Measurements from ENCODE around the gene PRM3. TPM values are rescaled to one million over a fixed set of nuclear protein-coding genes. Genes with fewer than 3 reads are reported as not detected.

The PRM3 gene
- polyA plus RNA-seq, 1 donor (not counting 4 experiments of a cell fraction or from before 2014, with no cell fraction given) = not detected

DNA sequence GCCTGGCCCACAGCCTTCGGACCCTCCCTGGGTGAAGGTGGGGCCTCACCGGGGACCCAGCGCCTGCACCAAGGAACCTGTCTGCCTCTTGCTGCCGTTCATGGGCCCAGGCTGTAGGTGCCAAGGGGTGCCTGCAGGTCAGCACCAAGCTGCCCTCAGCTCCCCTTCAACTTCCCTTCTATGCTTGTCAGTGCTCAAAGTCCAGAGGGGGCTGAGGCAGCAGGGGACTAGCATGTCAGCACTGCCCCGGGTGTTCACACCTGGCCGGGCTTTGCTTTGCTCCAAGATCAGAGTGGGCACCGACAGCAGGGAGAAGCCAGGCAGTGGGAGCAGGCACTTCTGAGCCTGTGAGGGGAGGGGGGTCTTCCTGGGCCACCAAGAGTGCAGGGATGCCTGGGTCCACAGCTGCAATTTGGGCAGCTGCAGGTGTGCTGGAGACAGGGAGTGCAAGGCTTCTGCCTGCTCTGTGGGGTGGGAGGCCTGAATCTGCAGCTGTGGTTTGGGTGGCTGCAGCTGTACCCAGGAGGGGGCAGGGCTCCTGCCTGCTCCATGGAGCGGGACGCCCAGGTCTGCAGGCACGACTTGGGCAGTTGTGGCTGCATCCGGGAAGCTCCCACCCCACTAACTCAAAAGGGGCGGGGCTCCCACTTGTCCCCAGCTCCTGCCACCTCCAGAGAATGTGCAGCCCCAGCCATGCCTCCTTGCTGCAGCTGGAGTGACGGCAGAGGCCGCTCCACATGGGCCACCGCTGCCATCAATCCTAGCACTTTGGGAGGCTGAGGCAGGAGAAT lies 35.3 kb upstream of the PRM3 start:
- no peak overlapping the region for H2AFZ ChIP-seq (ENCODE audit: control insufficient read depth, low read length)
- H4K20me1 ChIP-seq (ENCODE audit: control insufficient read depth, extremely low read depth, insufficient read depth, low read length) = no peaks in the 10 kb centered on the region
- DNase-seq (ENCODE audit: low read depth, low spot score) (no peak), FAIRE-seq (no peak)
- dilution Hi-C loops (cut with MboI; ENCODE audit: extremely low pct_ligation_motif_present, low sequenced_read_pairs) = no loop called here
- no peaks in the 10 kb centered on the region for H3K36me3 ChIP-seq (ENCODE audit: control insufficient read depth in 2 of 2, extremely low read depth in 1 of 2, insufficient read depth in 2 of 2, low read length in 2 of 2)
- H3K9me3 ChIP-seq (ENCODE audit: control insufficient read depth, low read depth, low read length) = no peaks in the 10 kb centered on the region
- no peak overlapping the region for H3K4me3 ChIP-seq (ENCODE audit: control insufficient read depth in 2 of 3, extremely low read depth in 1 of 3, insufficient read depth in 2 of 3, low read depth in 1 of 3, low read length in 3 of 3)
- H3K9ac ChIP-seq (ENCODE audit: control insufficient read depth, extremely low read depth, insufficient read depth, low read length) = no peak overlapping the region
- no peak overlapping the region for H3K27ac ChIP-seq (ENCODE audit: control insufficient read depth, insufficient read depth, low read length)
- no peak overlapping the region for H3K4me2 ChIP-seq (ENCODE audit: control insufficient read depth, extremely low read depth, insufficient read depth, low read depth, low read length)
- no peaks in the 10 kb centered on the region for H3K79me2 ChIP-seq (ENCODE audit: control insufficient read depth, insufficient read depth, low read length)
- no peak for TF ChIP-seq EZH2 (IDR thresholded peaks at IDR 0.05; ENCODE audit: low read length)
- TF ChIP-seq, protein P1, sequence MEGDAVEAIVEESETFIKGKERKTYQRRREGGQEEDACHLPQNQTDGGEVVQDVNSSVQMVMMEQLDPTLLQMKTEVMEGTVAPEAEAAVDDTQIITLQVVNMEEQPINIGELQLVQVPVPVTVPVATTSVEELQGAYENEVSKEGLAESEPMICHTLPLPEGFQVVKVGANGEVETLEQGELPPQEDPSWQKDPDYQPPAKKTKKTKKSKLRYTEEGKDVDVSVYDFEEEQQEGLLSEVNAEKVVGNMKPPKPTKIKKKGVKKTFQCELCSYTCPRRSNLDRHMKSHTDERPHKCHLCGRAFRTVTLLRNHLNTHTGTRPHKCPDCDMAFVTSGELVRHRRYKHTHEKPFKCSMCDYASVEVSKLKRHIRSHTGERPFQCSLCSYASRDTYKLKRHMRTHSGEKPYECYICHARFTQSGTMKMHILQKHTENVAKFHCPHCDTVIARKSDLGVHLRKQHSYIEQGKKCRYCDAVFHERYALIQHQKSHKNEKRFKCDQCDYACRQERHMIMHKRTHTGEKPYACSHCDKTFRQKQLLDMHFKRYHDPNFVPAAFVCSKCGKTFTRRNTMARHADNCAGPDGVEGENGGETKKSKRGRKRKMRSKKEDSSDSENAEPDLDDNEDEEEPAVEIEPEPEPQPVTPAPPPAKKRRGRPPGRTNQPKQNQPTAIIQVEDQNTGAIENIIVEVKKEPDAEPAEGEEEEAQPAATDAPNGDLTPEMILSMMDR (optimal IDR thresholded peaks at IDR 0.05 in 1 of 3, IDR thresholded peaks at IDR 0.05 in 1 of 3, conservative IDR thresholded peaks at IDR 0.05 in 1 of 3; ENCODE audit: extremely low read depth in 1 of 3, insufficient read depth in 2 of 3, low read length in 3 of 3) = no peak
- H3K27me3 ChIP-seq (ENCODE audit: control insufficient read depth, extremely low read depth, insufficient read depth, low read length) = no peaks in the 10 kb centered on the region
- H3K4me1 ChIP-seq (ENCODE audit: control insufficient read depth, extremely low read depth, insufficient read depth, low read length) = peaks cover 8% of the 10 kb centered on the region
- H3K9me1 ChIP-seq (ENCODE audit: control insufficient read depth, extremely low read depth, insufficient read depth, low read length) = no peaks in the 10 kb centered on the region

DNA sequence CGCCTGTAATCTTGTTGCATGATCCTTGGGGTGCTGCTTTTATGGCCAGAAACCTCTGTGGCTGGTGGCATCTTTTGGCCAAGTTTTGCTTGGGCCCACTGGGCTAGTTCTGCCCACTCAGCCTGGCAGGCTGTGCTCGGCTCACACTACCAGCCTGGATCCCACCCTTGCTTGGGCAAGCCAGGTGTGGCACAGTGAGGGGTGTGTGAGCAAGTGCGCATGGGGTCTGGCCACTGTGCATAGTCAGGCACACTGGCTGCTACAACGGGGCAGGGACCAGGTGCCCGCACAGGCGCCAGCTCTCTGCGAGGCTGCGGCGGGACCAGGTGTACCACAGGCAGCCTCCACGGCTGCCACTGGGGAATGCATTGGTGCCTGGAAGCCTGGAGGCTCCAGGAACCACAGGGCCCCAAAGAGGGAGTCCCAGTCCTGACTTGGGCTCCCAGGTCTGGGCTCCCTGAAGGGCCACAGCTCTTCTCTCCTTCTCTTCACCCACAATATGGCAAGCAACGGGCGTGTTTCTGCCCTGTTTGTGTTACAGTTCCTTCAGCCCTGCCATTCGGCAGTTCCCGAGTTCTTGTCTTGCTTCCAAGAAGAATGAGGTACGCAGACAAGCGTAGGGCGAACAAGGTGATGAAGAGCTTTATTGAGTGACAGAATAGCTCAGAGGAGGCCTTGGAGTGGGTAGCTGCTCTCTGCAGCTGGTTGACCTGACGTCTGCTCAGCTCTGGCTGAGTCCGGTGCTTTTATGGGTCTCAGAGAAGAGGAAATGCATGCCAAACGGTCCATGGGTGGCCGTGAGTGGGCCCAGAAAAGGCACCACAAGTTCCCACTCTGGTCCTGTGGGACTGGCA lies 34.4 kb upstream of the PRM3 start:
- H3K79me2 ChIP-seq (ENCODE audit: control insufficient read depth, insufficient read depth, low read length) = no peaks in the 10 kb centered on the region
- no peak overlapping the region for H3K27ac ChIP-seq (ENCODE audit: control insufficient read depth, insufficient read depth, low read length)
- H3K9me3 ChIP-seq (ENCODE audit: control insufficient read depth, low read depth, low read length) = no peaks in the 10 kb centered on the region
- H4K20me1 ChIP-seq (ENCODE audit: control insufficient read depth, extremely low read depth, insufficient read depth, low read length) = no peaks in the 10 kb centered on the region
- no peaks in the 10 kb centered on the region for H3K36me3 ChIP-seq (ENCODE audit: control insufficient read depth in 2 of 2, extremely low read depth in 1 of 2, insufficient read depth in 2 of 2, low read length in 2 of 2)
- dilution Hi-C loops (cut with MboI; ENCODE audit: extremely low pct_ligation_motif_present, low sequenced_read_pairs) = no loop called here
- H3K4me1 ChIP-seq (ENCODE audit: control insufficient read depth, extremely low read depth, insufficient read depth, low read length) = peaks cover 8% of the 10 kb centered on the region
- no peaks in the 10 kb centered on the region for H3K27me3 ChIP-seq (ENCODE audit: control insufficient read depth, extremely low read depth, insufficient read depth, low read length)
- DNase-seq (ENCODE audit: low read depth, low spot score) (no peak), FAIRE-seq (no peak)
- H3K9ac ChIP-seq (ENCODE audit: control insufficient read depth, extremely low read depth, insufficient read depth, low read length) = no peak overlapping the region
- no peak overlapping the region for H3K4me3 ChIP-seq (ENCODE audit: control insufficient read depth in 2 of 3, extremely low read depth in 1 of 3, insufficient read depth in 2 of 3, low read depth in 1 of 3, low read length in 3 of 3)
- no peaks in the 10 kb centered on the region for H3K9me1 ChIP-seq (ENCODE audit: control insufficient read depth, extremely low read depth, insufficient read depth, low read length)
- H2AFZ ChIP-seq (ENCODE audit: control insufficient read depth, low read length) = no peak overlapping the region
- H3K4me2 ChIP-seq (ENCODE audit: control insufficient read depth, extremely low read depth, insufficient read depth, low read depth, low read length) = no peak overlapping the region
- TF ChIP-seq, protein P1 (optimal IDR thresholded peaks at IDR 0.05 in 1 of 3, IDR thresholded peaks at IDR 0.05 in 1 of 3, conservative IDR thresholded peaks at IDR 0.05 in 1 of 3; ENCODE audit: extremely low read depth in 1 of 3, insufficient read depth in 2 of 3, low read length in 3 of 3) = no peak

Measured in keratinocyte (primary cell).